CD4-positive, alpha-beta T cell (primary cell): ENCODE measurements around the gene NFYB. TPM values are rescaled to one million over a fixed set of nuclear protein-coding genes. Genes with fewer than 3 reads are reported as not detected.

Experiments
- ATAC-seq: fragments of 200-7000 bp; cut with Tn5 transposase; one replicate; pipeline ENCODE4 v1.10.0; 2022; ENCODE audit warnings: mild to moderate bottlenecking; ENCODE audit not compliant: poor library complexity
- CTCF ChIA-PET: fragments of 350-600 bp; sonication (Branson Sonifier 250); formaldehyde crosslinking; loops from one replicate; lab custom pipeline; 2021; ENCODE audit warnings: antibody characterized with exemption, inconsistent platforms; lab: Charles Lee
- POLR2A ChIA-PET: fragments of 350-600 bp; sonication (Branson Sonifier 250); formaldehyde crosslinking; loops from one replicate; lab custom pipeline; 2021; ENCODE audit warnings: antibody characterized with exemption, inconsistent platforms; lab: Charles Lee
- DNase-seq, 14 experiments: peaks; one replicate each; pipeline ENCODE4 v3.0.0-alpha.2; 2013 to 2020; ENCODE audit warnings: mixed read lengths in 2 of 14
- H3K27ac ChIP-seq, 2 donors: one replicate each; pipeline versions ENCODE4 v1.5.1 to v1.7.0; 2013; ENCODE audit warnings: low read length in 2 of 2, low read depth in 1 of 2, mild to moderate bottlenecking in 1 of 2
- H3K27me3 ChIP-seq, 2 experiments: 1 replicate in 1 of 2; 2 replicates in 1 of 2; pipeline versions ENCODE4 v1.6.1 to v1.7.0; 2013; ENCODE audit warnings: low read length in 2 of 2, control low read depth in 1 of 2, mild to moderate bottlenecking in 1 of 2, moderate library complexity in 1 of 2; ENCODE audit not compliant: insufficient read depth in 2 of 2, control insufficient read depth in 1 of 2
- H3K36me3 ChIP-seq: one replicate; pipeline ENCODE4 v1.6.1; 2013; ENCODE audit warnings: low read length, control low read depth; ENCODE audit not compliant: insufficient read depth
- H3K4me1 ChIP-seq: one replicate; pipeline ENCODE4 v1.6.1; 2013; ENCODE audit warnings: low read length, control low read depth; ENCODE audit not compliant: insufficient read depth
- H3K4me3 ChIP-seq: one replicate; pipeline ENCODE4 v1.5.1; 2013; ENCODE audit warnings: mild to moderate bottlenecking, low read length, moderate library complexity
- H3K9me3 ChIP-seq, 2 experiments: 1 replicate in 1 of 2; 2 replicates in 1 of 2; pipeline versions ENCODE4 v1.6.1 to v1.7.0; 2013; ENCODE audit warnings: low read length in 2 of 2, mild to moderate bottlenecking in 2 of 2, control low read depth in 1 of 2, moderate library complexity in 1 of 2; ENCODE audit not compliant: control insufficient read depth in 1 of 2, insufficient read depth in 1 of 2
- H3K27ac Mint-ChIP-seq: one replicate; pipeline ENCODE4 v1.8.0; 2020; ENCODE audit warnings: mixed read lengths
- H3K27me3 Mint-ChIP-seq: one replicate; pipeline ENCODE4 v1.8.0; 2021; ENCODE audit warnings: mixed read lengths
- H3K36me3 Mint-ChIP-seq: one replicate; pipeline ENCODE4 v1.8.0; 2021; ENCODE audit warnings: low read depth, mixed read lengths
- H3K4me1 Mint-ChIP-seq: one replicate; pipeline ENCODE4 v1.8.0; 2021; ENCODE audit warnings: low read depth, mixed read lengths
- H3K4me3 Mint-ChIP-seq: one replicate; pipeline ENCODE4 v1.8.0; 2020; ENCODE audit warnings: mild to moderate bottlenecking, mixed read lengths
- H3K9me3 Mint-ChIP-seq: one replicate; pipeline ENCODE4 v1.8.0; 2020; ENCODE audit warnings: mixed read lengths
- intact Hi-C, 2 experiments: fragments of 100-400 bp; cut with DNase I in 1 of 2; cut with micrococcal nuclease in 1 of 2; formaldehyde crosslinking; loops; one replicate each; pipeline versions ENCODE4 v1.15.1 to v1.9.0; 2023 to 2025; cut with DNase I, micrococcal nuclease
- total RNA-seq, 174 experiments: library from RNA in 2 of 174; stranded (reverse) in 2 of 174; gene quantifications; one replicate each; pipeline ENCODE4 v1.2.3 and lab custom pipeline; 2021 to 2026
- TF ChIP-seq, protein P1 (sequence below): fragments of 200-600 bp; IDR thresholded peaks from one replicate; pipeline ENCODE4 v1.8.0; 2022; ENCODE audit warnings: antibody characterized with exemption, mild to moderate bottlenecking

Gene NFYB
- total RNA-seq, 2 experiments from 2014 or later, result 12.8 to 14.6 TPM

DNA sequence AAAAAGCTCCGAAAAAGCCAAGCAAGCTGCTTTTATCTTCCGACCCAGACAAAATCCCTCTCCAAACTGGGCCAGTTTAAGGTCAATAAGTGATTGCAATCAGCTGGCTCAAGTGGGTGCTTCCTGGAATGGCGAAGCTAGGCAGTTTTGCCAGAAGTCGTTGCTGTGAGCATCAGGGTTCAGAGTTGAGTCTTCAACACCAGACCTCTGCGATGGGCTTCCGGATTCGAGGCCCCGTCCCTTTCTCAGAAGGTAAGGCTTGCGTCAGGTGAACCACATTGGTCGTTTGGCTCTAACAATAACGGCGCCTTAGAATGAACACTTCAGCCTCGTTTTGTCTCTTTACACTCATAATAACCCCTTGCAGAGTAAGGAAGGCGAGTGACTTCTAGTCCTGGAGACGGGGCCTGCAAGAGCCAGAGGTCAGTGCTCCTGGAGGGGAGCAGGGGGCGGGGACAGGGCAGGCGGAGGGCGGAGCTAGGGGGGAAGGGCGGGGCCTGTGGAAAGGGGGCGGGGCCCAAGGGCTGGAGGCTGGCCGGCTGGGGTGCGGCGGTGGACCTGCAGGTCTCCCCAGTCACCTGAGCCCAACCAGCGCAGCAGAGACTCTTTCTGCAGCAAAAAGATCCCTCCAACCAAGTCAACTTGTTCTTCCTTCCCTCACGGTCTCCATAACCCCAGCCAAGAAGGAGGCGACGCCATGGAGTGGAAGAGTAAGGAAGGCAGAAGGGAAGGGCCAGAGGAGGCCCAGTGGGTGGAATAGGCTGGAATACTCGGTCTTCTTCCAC is 34.0 kb upstream of the NFYB start:
- ChIA-PET POLR2A (no interaction called here), CTCF (no interaction called here)
- DNase-seq (no peak), ATAC-seq (no peak)
- TF ChIP-seq, protein P1, sequence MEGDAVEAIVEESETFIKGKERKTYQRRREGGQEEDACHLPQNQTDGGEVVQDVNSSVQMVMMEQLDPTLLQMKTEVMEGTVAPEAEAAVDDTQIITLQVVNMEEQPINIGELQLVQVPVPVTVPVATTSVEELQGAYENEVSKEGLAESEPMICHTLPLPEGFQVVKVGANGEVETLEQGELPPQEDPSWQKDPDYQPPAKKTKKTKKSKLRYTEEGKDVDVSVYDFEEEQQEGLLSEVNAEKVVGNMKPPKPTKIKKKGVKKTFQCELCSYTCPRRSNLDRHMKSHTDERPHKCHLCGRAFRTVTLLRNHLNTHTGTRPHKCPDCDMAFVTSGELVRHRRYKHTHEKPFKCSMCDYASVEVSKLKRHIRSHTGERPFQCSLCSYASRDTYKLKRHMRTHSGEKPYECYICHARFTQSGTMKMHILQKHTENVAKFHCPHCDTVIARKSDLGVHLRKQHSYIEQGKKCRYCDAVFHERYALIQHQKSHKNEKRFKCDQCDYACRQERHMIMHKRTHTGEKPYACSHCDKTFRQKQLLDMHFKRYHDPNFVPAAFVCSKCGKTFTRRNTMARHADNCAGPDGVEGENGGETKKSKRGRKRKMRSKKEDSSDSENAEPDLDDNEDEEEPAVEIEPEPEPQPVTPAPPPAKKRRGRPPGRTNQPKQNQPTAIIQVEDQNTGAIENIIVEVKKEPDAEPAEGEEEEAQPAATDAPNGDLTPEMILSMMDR, result no peak
- Mint-ChIP-seq H3K4me3 (no peak overlapping the region), H3K4me1 (no peaks in the 10 kb centered on the region), H3K9me3 (no peaks in the 10 kb centered on the region), H3K27me3 (no peaks in the 10 kb centered on the region), H3K36me3 (no peaks in the 10 kb centered on the region), H3K27ac (no peak overlapping the region)
- Histone ChIP-seq H3K4me3 (no peak overlapping the region), H3K27me3 (no peaks in the 10 kb centered on the region), H3K36me3 (no peaks in the 10 kb centered on the region), H3K4me1 (no peaks in the 10 kb centered on the region), H3K27ac (no peak overlapping the region), H3K9me3 (no peaks in the 10 kb centered on the region)
- intact Hi-C loops, result no loop called here

DNA sequence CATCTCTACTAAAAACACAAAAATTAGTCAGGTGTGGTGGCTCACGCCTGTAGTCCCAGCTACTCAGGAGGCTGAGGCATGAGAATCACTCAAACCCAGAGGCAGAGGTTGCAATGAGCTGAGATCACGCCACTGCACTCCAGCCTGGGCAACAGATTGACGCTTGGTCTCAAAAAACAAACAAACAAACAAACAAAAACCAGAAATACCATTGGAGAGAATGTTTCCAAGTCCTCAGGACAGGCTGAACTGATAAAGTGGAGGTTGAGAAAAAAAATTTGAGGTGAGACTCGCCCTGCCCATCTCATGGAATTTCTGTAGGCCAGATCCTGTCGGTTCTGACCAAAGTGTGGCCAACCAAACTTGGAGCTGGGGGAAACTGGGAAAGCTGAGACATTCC is 30.6 kb upstream of the NFYB start:
- Histone ChIP-seq H3K27ac (no peak overlapping the region), H3K27me3 (no peaks in the 10 kb centered on the region), H3K36me3 (no peaks in the 10 kb centered on the region), H3K9me3 (no peaks in the 10 kb centered on the region), H3K4me3 (no peak overlapping the region), H3K4me1 (no peaks in the 10 kb centered on the region)
- Mint-ChIP-seq H3K4me3 (no peak overlapping the region), H3K27me3 (peaks cover 3% of the 10 kb centered on the region), H3K27ac (no peak overlapping the region), H3K36me3 (no peaks in the 10 kb centered on the region), H3K9me3 (no peaks in the 10 kb centered on the region), H3K4me1 (no peaks in the 10 kb centered on the region)
- ATAC-seq (no peak), DNase-seq (no peak)
- ChIA-PET POLR2A (no interaction called here), CTCF (no interaction called here)
- TF ChIP-seq, protein P1, result no peak
- intact Hi-C loops, result no loop called here

DNA sequence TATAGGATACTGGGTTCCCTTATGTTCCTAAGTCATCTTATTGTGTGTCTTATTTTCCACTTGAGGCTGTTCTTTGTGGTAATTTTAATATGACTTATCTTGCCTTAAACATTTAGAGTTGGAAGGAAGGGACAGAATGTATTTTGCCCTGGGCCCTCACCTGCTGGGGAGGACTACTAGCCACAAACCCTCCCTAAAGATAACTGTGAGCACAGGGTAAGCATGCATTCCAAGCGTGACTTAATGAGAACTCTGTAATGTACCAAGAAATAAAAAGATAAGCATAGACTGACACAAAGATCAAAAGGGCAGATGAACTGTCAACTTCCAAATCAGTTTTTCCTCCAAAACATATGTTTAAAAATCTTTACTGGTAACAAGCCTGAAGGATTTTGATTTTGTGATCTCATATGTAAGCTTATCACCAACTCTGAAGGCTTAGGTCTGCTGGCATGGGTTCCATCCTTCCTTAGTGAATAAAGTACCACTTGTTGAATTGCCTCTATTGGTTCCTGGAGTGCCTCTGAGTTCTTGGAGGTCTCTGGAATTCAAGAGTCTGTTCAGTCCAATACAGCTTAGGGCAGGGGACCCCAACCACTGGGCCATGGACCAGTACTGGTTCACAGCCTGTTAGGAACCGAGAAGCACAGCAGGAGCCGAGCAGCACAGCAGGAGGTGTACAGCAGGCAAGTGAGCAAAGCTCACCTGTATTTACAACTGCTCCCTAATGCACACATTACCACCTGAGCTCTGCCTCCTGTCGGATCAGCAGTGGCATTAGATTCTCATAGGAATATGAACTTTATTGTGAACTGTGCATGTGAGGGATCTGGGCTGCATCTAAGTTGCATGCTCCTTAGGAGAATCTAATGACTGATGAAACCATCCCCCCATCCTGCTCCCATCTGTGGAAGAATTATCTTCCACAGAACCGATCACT is 29.8 kb upstream of the NFYB start:
- H3K4me1 Mint-ChIP-seq, result no peaks in the 10 kb centered on the region
- Histone ChIP-seq H3K27ac (no peak overlapping the region), H3K27me3 (no peaks in the 10 kb centered on the region), H3K4me3 (no peak overlapping the region), H3K4me1 (no peaks in the 10 kb centered on the region), H3K9me3 (no peaks in the 10 kb centered on the region), H3K36me3 (no peaks in the 10 kb centered on the region)
- H3K9me3 Mint-ChIP-seq, result no peaks in the 10 kb centered on the region
- intact Hi-C loops, result no loop called here
- CTCF ChIA-PET, result no interaction called here
- DNase-seq (no peak), ATAC-seq (no peak)
- no peak overlapping the region for H3K27ac Mint-ChIP-seq
- H3K4me3 Mint-ChIP-seq, result no peak overlapping the region
- POLR2A ChIA-PET, result no interaction called here
- no peaks in the 10 kb centered on the region for H3K36me3 Mint-ChIP-seq
- H3K27me3 Mint-ChIP-seq, result peaks cover 3% of the 10 kb centered on the region
- TF ChIP-seq, protein P1, result no peak
